ENCODE measurements around the gene DCLRE1A. TPM values are rescaled to one million over a fixed set of nuclear protein-coding genes. Genes with fewer than 3 reads are reported as not detected.
A peak's percentile ranks its signal among the peaks of the same experiment; 100 is the strongest.

DCLRE1A gene
- total and polyA plus RNA-seq, 9 of the 15 experiments (the other 6 are each of a cell fraction or from before 2014, with no cell fraction given) = 8.5 to 25.5 (median 15.5) TPM

DNA sequence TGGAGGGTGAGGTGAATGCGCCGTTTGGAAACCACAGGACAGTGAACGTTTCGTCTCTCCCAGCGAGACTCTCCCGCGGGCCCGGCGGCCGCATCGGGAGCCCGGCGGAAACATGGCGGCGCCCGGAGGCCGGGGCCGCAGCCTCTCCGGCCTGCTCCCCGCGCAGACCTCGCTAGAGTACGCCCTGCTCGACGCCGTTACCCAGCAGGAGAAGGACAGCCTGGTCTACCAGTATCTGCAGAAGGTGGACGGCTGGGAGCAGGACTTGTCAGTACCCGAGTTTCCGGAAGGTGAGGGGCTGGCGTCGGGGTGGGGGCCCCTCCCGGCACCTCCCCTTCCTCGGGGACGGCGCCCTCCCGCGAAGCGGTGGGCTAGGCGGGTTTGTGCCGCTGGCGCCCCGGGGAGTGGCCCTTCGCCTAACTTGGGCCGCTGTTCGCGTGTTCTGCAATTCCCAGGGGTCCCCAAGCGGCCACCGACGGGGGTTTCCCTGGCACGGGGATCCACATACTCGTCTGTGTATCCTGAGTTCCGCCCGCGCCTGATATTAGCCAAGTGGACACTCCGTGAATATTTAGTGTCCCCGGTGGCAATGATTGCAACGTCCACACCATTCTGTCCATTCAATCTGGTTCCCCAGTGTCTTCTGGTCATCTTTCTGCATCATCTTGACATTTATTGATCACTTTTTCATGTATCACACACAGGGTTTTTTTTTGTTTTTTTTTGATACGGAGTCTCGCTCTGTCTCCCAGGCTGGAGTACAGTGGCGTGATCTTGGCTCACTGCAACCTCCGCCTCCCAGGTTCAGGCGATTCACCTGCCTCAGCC is 1.1 kb upstream of the DCLRE1A start:
- ChIA-PET POLR2A (interaction anchor here (0.6 kb wide), 1 partner anchor 110 kb away, joined by 3 read pairs; no protein-coding TSS in a partner anchor), CTCF (ENCODE audit: low intra/inter-chr PET ratio) (no interaction called here)
- FAIRE-seq (no peak), DNase-seq (ENCODE audit: extremely low read depth in 1 of 4, low spot score in 3 of 4) (peak; percentile 59 to 65 (median 65)), ATAC-seq (peak; percentile 57)
- Histone ChIP-seq H3K27me3 (ENCODE audit: control insufficient read depth in 2 of 2, insufficient read depth in 2 of 2, low read length in 2 of 2) (no peaks in the 10 kb centered on the region), H3K9ac (ENCODE audit: insufficient read depth in 1 of 2, low read depth in 2 of 2, low read length in 2 of 2) (peak overlapping the region; percentile 78 to 96), H3K9me1 (ENCODE audit: control insufficient read depth, insufficient read depth, low read length) (no peaks in the 10 kb centered on the region), H3K9me3 (replicated peaks; ENCODE audit: control insufficient read depth, insufficient read depth, low read depth, low read length) (no peaks in the 10 kb centered on the region), H3K36me3 (ENCODE audit: control insufficient read depth, insufficient read depth, low read length) (peaks cover 21% of the 10 kb centered on the region), H3K4me2 (ENCODE audit: insufficient read depth, low read length) (peak overlapping the region; percentile 88), H3K4me1 (replicated peaks in 1 of 2; ENCODE audit: control insufficient read depth in 2 of 2, insufficient read depth in 2 of 2, low read length in 2 of 2) (peaks cover 0 to 3% of the 10 kb centered on the region in 2 experiments; a peak in 2 of 5 replicates), H2AFZ (ENCODE audit: low read depth, low read length) (peak overlapping the region; percentile 82), H4K20me1 (replicated peaks; ENCODE audit: control insufficient read depth, insufficient read depth, low read length) (no peaks in the 10 kb centered on the region), H3K27ac (ENCODE audit: extremely low read depth, low read depth, low read length) (peak overlapping the region; percentile 94), H3K79me2 (ENCODE audit: control insufficient read depth, insufficient read depth, low read length) (peaks cover 92% of the 10 kb centered on the region), H3K4me3 (peak overlapping the region; percentile 72)
- BruUV-seq (replicated peaks) = TSS peak; percentile 45
- 2% methylated on average over 36 of the region's 62 CpGs for WGBS (ENCODE audit: insufficient coverage, low coverage, missing lambda C conversion rate)
- intact Hi-C loops (cut with micrococcal nuclease) = loop anchor here (10.0 kb wide), 1 partner anchor 170 kb away; no protein-coding TSS in a partner anchor
- in situ Hi-C loops (cut with MboI) = no loop called here
- TF ChIP-seq MAZ (CRISPR knock-in tag; conservative IDR thresholded peaks at IDR 0.05 in 1 of 2, IDR thresholded peaks at IDR 0.05 in 1 of 2) (peak; percentile 57 to 76), RAD51 (IDR thresholded peaks at IDR 0.05; ENCODE audit: borderline replicate concordance, low read depth) (no peak), NKRF (IDR thresholded peaks at IDR 0.05; ENCODE audit: borderline replicate concordance) (peak; percentile 43; the same call in 1 of the 2 replicates), PKNOX1 (IDR thresholded peaks at IDR 0.05) (peak; percentile 52; the same call in 1 of the 2 replicates), MYC (IDR thresholded peaks at IDR 0.05; ENCODE audit: low read depth, low read length) (0 out of 2 replicates have a peak, but pooled peaks have one; percentile 8), MYC (CRISPR knock-in tag; IDR thresholded peaks at IDR 0.05; ENCODE audit: borderline replicate concordance, low read depth) (no peak), EP400 (IDR thresholded peaks at IDR 0.05) (0 out of 2 replicates have a peak, but pooled peaks have one; percentile 32), HDAC1 (IDR thresholded peaks at IDR 0.05) (peak in 1 of 2 experiments; percentile 30; a peak in 2 of 4 replicates), RBFOX2 (IDR thresholded peaks at IDR 0.05; ENCODE audit: low read depth, low read length) (peak; percentile 84), RB1 (IDR thresholded peaks at IDR 0.05; ENCODE audit: low read depth) (peak; percentile 28; the same call in 1 of the 2 replicates), YY1 (IDR thresholded peaks at IDR 0.05; ENCODE audit: borderline replicate concordance in 1 of 3, control insufficient read depth in 1 of 3, extremely low read depth in 1 of 3, insufficient read depth in 3 of 3, insufficient read length in 1 of 3, insufficient replicate concordance in 2 of 3, low read depth in 1 of 3, low read length in 2 of 3) (peak; percentile 75 to 93 (median 88)), FOXK2 (conservative IDR thresholded peaks at IDR 0.05 in 1 of 2, IDR thresholded peaks at IDR 0.05 in 1 of 2; ENCODE audit: low read depth in 2 of 2) (0 out of 4 replicates have a peak, but pooled peaks of 1 of the 2 experiments have one; percentile 25), TAF7 (tag; IDR thresholded peaks at IDR 0.05) (peak; percentile 36; the same call in 1 of the 2 replicates)
- TF ChIP-seq, protein P1, sequence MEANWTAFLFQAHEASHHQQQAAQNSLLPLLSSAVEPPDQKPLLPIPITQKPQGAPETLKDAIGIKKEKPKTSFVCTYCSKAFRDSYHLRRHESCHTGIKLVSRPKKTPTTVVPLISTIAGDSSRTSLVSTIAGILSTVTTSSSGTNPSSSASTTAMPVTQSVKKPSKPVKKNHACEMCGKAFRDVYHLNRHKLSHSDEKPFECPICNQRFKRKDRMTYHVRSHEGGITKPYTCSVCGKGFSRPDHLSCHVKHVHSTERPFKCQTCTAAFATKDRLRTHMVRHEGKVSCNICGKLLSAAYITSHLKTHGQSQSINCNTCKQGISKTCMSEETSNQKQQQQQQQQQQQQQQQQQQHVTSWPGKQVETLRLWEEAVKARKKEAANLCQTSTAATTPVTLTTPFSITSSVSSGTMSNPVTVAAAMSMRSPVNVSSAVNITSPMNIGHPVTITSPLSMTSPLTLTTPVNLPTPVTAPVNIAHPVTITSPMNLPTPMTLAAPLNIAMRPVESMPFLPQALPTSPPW (CRISPR knock-in tag; IDR thresholded peaks at IDR 0.05) = peak; percentile 56
